ENCODE data around the gene HGF.

Gene HGF

GRCh38 chr7:81719865-81720264 is 50.0 kb downstream of the HGF start:
- DNase-seq (ENCODE audit: low read depth), result no peak

DNA sequence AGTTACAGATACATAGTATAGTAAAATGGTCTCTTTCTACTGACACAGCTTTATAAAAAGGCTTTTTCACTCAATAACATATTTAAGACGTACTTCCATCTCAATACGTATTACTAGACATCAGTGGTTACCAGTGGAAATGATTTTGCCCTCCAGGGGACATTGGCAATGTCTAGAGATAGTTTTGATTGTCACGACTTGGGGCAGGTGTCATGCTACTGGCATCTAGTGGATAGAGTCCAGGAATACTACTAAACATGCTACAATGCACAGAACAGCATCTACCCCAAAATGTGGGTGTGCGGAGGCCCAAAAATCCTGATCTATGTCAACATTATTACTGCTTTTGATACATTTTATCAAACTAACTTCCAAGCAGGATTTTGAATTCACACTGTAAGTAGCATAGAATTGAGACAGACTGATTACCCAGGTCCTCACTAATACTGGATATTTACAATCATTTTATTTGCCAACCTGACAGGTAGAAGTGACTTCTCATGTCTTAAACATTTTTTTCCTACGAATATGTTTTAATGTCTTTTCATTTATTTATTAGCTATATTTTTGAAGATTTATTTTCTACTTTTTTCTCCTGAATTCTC is 53.8 kb downstream of the HGF start:
- DNase-seq (ENCODE audit: low read depth), result peak; percentile 38

DNA sequence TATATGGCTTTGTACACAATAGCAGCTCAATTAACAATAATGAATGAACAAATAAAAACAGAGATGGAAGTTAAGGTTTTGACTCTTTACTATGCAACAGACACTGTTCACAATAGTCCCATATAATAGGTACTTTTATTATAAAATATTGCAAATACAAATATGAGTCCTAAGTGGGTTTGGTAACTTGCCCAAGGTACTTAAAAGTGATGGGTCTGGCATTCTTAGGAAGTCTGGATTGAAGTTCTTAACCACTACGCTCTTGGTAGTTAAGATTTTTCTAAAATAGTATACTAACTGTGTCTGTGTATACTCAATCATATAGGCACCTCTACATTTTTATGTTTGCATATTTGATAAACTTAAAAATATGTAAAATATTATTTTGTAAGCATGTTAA is 55.5 kb downstream of the HGF start:
- peak; percentile 56 for DNase-seq (ENCODE audit: low read depth)

DNA sequence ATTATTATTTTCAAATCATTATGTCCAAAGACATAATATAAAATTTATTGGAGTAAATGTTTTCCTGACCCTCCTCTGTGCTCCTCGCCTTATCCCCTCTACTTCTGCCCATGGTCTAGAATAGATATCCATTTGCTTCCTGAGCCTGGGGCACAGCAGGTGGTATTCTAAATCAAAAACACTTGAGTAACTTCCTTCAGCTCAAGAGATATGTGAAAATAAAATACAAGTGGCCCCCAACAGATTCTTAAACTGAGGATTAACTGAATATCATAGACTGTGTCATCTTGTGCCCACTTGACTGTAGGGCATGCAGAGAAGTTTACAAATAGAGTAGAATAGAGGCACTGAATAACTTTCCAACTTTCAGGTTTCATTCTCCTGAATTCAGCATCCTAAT is 59.1 kb downstream of the HGF start:
- DNase-seq (ENCODE audit: low read depth), result no peak

DNA sequence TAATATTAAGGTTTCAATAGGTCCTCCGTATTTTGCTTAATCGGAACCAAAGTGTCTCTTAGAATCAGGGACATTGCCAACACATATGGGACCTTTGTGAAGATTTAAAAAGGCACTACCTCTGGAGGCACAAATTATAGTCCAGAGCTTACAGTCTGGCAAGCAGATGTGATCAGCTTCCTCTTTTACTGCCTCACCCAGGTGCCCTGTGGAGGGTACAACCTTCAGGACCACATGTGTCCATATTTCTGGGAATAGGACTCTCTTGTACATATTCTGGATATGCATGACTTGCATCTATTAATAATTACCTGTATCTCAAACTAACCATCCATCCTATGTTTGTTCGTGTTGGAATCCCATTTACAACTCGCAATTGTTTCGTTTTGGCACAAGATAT is 60.0 kb downstream of the HGF start:
- DNase-seq (ENCODE audit: low read depth), result no peak

GRCh38 chr7:81707966-81708365 is 61.9 kb downstream of the HGF start:
- no peak for DNase-seq (ENCODE audit: low read depth)

DNA sequence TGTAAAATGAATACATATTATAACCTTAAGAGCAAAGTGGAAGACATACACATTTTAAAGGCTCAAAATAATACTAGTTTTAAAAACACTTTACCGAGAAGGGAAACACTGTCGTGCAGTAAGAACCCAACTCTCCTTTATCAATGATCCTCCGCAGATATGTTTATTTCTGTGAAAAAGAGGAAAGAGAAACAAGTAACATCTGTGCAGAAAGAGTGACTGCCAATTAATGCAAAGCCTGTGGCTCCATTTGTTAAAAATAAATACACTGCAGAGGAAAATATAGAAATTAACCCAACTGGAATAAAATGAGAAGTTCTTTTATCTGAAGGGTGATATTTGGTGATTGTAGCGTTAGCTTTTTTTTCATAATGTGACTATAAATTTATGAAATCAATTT is 62.7 kb downstream of the HGF start:
- no peak for DNase-seq (ENCODE audit: low read depth)

GRCh38 chr7:81705206-81705605 is 64.6 kb downstream of the HGF start:
- DNase-seq (ENCODE audit: low read depth), result no peak

DNA sequence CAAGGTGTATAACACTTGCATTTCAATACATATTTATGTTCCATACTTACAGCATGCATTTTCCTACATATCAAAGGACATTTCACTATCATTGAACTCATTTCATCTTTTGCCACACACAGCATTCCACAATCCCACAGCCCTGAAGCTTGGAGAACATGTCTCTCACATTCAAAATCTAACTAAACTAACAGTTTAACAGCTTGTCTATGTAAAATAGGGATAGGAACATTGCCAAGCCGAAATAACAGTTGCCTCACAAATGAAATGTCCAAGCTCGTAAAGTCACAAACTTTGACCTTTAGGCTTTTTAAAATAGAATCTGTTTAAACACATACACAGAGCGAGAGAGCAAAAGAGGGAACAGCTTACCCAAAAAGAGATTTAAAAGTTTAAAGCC is 65.3 kb downstream of the HGF start:
- no peak for DNase-seq (ENCODE audit: low read depth)

DNA sequence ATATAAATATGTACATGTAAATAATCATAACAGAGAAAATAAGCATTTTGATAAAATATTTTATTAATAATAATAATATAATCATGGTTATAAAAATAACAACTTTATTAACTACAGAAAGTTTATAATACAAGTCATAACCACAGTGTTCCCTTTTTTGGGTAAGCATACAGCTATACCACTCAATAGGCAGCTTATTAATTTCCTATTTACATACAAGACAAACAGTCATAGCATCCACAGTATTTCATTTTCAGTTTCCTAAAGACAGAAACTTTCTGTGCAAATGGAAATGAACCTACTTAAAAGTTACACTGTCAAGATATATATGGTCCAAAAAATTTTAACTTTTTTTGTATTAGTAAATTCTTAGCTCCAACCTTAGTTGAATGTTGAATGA is 70.9 kb downstream of the HGF start:
- DNase-seq (ENCODE audit: low read depth), result no peak

DNA sequence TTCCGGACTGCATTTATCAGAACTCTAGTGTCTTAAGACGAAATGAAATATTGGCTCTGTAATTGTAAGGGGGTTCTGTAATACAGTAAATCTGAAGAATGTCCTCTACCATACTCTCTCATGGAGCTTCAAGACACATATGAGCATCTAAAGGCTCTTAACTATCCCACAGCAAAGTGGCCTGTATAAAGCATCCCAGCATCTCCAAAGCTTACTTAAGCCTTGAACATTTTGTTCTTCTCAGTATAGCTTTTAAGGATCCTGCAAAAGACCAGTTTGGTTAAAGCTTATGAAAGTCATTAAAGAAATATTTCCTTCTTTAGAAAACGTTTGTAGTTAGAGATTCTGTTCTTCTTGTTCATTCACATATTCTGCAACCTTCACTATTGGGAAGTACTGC is 75.1 kb downstream of the HGF start:
- DNase-seq (ENCODE audit: low read depth), result peak; percentile 38

GRCh38 chr7:81693894-81694293 is 76.0 kb downstream of the HGF start:
- no peak for DNase-seq (ENCODE audit: low read depth)

GRCh38 chr7:81693080-81693479 is 76.8 kb downstream of the HGF start:
- DNase-seq (ENCODE audit: low read depth), result no peak

DNA sequence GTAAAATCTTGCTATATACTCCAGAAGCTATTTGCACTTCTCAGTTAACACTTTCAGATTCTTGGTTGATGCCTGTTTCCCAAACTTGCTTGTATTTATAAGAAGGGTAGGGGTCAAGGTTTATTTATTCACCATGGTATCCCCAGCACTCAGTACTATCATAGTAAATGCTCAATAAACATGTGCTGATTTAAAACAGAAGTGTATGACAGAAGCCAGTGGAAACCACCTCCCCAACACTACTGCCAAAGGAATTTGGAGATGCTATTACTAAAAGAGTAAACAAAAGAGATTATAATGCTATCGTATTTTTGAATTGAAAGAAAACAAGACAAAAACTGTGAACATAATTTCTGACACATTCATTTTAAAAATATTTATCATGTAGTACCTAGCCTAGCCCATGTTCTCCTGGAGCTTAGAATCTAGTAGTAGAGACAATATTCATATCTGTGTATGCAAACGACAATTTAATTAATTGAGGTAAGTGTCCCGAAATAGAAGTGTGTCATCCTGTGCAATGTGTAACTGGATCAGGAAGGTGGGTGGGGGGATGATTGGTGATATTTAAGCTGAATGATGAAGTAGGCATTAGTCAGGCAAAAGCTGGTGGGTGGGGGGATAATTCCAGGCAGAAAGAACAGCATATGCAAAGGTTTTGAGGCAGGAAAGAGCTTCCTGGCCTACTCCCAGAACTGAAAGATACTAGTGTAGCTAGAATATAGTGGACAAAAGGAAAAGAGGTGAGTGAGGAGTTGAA is 77.5 kb downstream of the HGF start:
- peak; percentile 33 for DNase-seq (ENCODE audit: low read depth)

DNA sequence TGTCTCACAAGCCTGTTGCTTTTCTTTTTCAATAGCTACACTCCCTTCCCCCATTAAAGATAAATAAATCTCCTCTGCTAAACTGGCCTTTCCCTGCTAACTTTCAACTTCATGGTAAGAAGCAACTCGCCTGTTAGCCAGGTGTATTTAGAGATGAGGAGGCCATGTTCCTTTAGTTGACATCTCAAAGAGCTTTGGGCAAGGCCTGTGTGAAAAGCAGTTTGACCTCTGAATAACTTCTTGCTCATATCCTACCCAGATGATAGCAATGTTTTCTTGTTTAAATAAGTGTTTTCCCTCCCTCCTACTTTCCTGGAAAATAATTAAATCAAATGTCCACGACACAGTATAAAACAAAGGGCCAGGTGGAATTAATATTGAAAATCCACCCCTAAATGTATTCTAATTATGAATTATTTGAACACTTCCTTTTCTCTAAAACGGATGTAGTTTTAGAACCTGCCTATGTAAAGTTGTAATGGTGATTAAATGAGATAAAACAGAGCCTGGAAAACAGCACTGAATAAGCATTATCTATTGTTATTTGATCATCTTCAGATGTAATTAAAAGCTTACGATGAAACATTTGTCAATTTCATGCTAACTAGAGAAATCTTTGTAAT is 78.5 kb downstream of the HGF start:
- DNase-seq (ENCODE audit: low read depth), result no peak

GRCh38 chr7:81690688-81691087 is 79.2 kb downstream of the HGF start:
- no peak for DNase-seq (ENCODE audit: low read depth)

DNA sequence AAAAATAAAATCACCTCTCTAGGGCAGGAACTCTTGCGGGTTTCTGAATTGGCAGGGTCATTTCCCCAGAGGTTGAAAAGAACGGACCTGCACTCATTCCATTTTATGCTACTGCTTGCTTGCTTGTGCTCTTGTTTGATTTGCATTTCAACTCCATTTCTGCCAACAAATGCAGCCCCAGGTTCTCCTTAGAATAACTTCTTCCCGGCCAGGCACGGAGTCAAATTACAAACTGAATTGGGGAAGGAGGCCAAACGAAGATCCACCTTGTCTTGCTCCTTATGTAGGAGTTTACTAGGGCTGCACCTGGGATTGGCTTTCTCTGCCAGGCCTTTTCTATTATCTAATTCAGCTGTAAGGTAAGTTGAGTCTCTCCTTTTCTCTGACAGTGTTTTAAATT is 79.6 kb downstream of the HGF start:
- no peak for DNase-seq (ENCODE audit: low read depth)

- no peak for DNase-seq (ENCODE audit: low read depth)
Observed at GRCh38 chr7:81688622-81689411, 81.0 kb downstream of the HGF start.

DNA sequence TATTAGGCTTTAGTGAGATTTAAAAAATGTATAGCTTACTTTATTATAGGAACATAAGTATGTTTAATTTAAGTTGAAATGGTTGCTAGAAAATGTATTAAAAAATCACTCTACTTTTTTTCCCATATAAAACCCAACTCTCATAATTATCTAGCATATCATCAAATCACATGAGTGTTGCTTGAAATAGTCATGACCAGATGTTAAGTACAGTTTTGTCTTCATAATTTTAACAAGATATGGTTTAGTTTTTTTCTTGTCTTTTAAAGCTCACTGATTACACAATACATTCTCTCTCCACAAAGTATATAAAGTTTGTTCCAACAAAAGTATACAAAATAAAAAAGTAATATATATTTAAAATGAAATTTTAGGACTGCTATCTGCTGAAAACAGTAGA is 82.8 kb downstream of the HGF start:
- DNase-seq (ENCODE audit: low read depth), result peak; percentile 27

GRCh38 chr7:81685270-81685868 is 84.5 kb downstream of the HGF start:
- peak; percentile 71 for DNase-seq (ENCODE audit: low read depth)

GRCh38 chr7:81684514-81685269 is 85.2 kb downstream of the HGF start:
- peak; percentile 100 for DNase-seq (ENCODE audit: low read depth)

DNA sequence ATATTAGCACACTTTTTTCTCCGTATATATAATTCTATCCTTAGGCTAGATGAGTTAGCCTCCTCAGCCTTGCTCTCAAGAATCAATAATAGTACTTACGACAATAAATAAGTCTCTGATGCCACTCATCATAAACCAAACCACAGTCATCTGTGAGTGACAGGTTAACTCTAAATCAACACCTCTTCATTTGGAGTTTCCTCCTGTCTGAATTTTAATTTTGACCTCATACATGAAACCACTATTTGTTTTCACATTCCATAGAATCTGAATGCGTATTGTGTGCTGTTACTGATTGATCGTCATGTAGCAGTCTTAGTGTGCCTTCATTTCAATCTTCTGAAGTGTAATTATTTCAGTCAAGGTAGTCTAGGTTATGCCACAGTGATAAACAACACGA is 85.8 kb downstream of the HGF start:
- no peak for DNase-seq (ENCODE audit: low read depth)
